ENCODE measurements around the gene MICAL2.

Gene MICAL2

DNA sequence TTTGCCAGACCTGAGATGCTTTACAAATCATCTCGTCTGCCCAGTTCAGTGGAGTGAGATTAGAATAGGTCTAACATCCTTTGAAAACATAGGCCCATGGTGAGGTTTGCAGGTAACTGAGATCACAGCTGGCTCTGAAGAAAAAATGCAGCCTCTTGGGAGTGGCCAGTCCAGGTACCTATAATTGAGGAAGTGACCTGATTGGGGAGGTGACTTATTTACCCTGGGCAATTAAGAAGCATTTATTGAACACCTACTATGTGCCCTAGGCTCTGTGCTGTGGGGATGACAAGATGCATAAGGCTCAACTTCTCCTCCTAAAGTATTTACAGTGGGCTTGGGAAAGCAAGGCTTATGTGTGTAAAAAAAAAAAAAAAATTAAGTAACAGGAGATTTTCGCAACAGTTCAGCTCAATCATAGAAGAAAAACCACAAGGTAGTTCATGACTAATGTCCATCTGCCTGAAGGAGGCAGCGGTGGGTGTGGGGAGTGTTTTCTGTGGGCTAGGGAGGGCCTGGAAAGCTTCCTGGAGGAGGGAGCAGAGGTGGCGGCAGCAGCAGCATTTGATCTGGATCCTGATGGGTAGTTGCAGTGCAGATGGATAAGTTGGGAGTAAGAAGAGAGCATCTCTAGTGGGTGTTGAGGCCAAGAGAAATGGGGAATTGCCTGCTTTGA lies 16.1 kb downstream of the MICAL2 start:
- peak; percentile 75 for DNase-seq
- in situ Hi-C loops (cut with HindIII; ENCODE audit: low pct_ligation_motif_present, low pct_unique_long_range_greater_than_20kb, low sequenced_read_pairs): no loop called here

DNA sequence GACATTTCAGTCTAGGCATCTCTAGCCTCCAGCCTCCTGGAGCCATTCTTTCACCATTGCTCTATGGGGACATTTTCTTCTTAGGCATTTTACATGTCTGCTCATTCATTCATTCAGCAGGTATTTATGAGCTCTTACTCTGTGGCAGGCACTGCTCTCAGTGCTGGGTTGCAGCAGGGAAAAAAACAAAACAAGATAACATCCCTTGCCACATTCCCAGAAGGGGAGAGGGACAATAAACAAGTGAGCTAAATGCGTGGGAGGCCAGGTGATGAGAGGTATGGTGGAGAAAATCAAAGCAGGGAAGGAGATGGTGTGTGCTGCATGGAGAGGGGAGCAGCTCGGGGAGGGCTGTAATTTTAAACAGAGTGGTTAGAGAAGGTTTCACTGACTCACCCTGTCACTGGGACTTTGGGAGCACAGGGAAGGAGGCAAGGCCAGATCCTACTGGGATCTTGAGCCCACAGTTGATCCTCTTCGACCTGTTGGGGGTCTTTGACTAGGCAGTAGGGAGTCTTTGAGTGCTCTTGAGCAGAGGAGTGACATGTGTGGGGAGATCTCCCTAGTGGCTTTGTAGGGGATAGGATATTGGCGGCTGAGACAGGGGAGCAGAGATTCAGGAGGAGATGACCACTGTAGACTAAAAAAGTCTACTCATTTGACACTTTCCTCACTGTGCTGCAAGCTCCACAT lies 17.0 kb downstream of the MICAL2 start:
- DNase-seq: no peak
- in situ Hi-C loops (cut with HindIII; ENCODE audit: low pct_ligation_motif_present, low pct_unique_long_range_greater_than_20kb, low sequenced_read_pairs): no loop called here

- in situ Hi-C loops (cut with HindIII; ENCODE audit: low pct_ligation_motif_present, low pct_unique_long_range_greater_than_20kb, low sequenced_read_pairs): no loop called here
These were observed 17.9 kb downstream of the MICAL2 start for GRCh38 chr11:12128301-12128751.

GRCh38 chr11:12129227-12129626 lies 18.8 kb downstream of the MICAL2 start:
- no peak for DNase-seq
- in situ Hi-C loops (cut with HindIII; ENCODE audit: low pct_ligation_motif_present, low pct_unique_long_range_greater_than_20kb, low sequenced_read_pairs): no loop called here

More at GRCh38 chr11:12128301-12128751, 17.9 kb downstream of the MICAL2 start:
- no peak for DNase-seq

DNA sequence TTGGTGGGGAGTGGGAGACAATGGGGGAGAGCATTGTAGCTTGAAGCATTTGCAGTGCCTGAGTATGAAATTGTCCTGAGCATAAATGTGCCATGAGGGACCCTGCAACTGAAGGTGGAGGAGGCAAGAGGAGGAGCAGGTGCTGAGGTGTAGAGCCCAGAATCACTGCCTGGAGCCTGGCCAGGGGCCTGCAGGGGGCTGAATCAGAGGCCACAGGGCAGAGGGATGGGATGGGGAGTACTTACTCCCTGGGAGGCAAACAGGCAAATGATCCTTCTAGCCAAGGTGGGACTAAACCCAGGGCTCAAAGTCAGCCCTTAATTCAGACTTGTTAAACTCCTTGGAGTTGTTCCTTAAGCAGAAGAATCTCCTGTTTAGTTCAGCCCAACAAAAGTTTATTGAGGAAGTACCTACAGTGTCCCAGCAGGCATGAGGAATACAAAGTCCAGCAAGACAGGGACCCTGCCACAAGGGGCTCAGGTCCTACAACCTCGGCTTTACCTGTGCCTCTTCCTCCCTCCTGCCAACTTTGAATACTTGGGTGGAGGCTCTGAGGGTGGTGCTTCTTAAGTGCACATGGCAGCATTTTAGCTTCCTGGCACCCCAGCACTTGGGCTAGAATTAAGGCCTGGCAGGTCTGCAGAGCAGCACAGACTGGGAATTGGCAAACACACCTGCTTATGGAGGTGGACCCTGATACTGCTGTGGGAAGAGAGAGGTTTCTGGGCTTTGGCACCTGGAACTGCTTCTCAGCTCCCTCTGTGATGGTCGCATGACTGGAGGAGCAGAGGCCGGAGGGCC lies 20.0 kb downstream of the MICAL2 start:
- DNase-seq: no peak
- in situ Hi-C loops (cut with HindIII; ENCODE audit: low pct_ligation_motif_present, low pct_unique_long_range_greater_than_20kb, low sequenced_read_pairs): no loop called here

DNA sequence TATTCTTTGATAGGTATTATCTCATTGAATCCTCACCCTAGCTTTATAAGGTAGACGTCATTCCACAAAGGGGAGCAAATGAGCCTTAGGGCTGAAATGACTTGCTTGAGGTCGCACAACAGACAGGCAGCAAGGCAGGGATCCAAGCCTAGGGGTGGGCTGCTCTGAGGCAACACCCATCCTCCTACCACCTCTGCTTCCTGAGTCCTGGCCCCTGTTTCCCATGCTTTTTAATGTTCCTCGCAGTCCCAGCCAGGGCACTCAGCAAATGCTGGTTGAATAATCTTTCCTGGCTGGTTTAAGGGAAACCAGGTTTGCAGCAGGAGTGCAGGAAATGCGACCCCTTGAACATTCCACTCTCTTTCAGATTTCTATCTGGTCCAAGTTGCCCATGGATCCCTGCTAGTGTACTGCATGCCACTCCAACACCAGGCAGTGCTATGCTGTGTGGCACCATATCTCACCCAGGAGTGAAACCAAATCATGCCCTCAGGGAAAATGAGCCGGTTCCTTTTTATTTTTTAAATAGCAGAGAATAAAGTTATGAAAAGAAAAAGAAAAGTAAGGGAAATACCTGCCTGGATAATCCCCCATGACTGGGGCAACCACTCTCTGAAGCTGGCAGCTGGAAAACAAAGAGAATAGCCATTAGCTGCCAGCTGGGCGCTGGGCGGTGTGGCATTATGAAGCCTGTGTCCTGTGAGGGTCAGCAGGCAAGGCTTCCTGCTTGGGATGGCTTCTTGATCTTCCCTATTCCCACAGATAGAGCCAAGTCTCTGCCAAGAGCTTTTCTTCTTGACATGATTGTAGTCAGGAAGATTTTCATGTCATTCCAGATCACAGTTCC lies 21.8 kb downstream of the MICAL2 start:
- in situ Hi-C loops (cut with HindIII; ENCODE audit: low pct_ligation_motif_present, low pct_unique_long_range_greater_than_20kb, low sequenced_read_pairs): no loop called here
- DNase-seq: no peak

GRCh38 chr11:12132790-12133145 lies 22.4 kb downstream of the MICAL2 start:
- in situ Hi-C loops (cut with HindIII; ENCODE audit: low pct_ligation_motif_present, low pct_unique_long_range_greater_than_20kb, low sequenced_read_pairs): no loop called here
- DNase-seq: no peak

DNA sequence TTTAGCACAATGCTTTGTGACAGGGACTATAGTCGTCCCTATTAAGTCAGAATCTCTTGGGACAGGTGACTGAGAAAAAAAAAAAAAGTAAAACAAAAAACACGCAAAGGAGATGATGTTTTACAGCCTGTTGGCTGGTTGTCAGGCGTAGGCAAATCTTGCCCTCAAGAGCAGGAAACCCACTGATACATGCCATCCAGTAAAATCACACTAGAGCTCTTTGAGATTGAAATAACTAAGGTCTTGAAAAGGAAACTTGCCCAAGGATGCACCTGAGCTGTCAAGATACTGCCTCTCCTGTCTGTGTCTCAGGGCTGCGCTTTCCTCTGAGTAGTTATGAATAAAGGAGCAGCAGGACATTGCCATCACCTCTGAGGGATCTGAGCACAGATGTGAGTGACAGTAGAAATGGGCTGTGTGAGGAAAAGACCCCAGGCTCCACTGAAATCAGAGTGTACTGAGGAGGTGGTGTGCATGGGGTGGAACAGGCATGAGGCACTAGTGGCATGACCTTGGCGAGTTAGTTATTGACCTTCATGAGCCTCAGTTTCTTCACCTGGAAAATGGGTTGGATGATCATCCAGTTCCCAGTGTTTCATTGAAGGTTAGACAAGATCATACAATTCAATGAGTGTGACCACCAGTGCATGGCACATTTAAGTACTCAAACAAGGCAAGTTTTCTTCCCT lies 23.3 kb downstream of the MICAL2 start:
- DNase-seq: no peak
- in situ Hi-C loops (cut with HindIII; ENCODE audit: low pct_ligation_motif_present, low pct_unique_long_range_greater_than_20kb, low sequenced_read_pairs): no loop called here

DNA sequence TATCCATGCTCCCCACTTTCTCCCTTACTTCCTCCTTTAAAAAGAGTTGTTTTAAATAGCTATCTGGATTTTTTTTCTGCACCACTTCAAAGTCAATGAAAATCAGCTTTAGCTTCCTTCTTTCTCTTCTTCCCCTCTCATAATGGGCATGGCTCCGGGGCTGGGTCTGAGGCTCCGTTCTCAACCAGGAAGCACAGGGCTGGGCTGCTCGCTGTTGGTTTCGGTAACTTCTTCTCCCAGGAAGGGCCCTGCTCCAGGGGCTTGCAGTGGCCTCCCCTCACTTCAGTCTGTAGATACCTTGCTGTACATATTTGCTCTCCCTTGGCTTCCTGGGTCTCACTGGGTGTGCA lies 23.8 kb downstream of the MICAL2 start:
- in situ Hi-C loops (cut with HindIII; ENCODE audit: low pct_ligation_motif_present, low pct_unique_long_range_greater_than_20kb, low sequenced_read_pairs): no loop called here
- no peak for DNase-seq

GRCh38 chr11:12135185-12135584 lies 24.8 kb downstream of the MICAL2 start:
- no peak for DNase-seq
- in situ Hi-C loops (cut with HindIII; ENCODE audit: low pct_ligation_motif_present, low pct_unique_long_range_greater_than_20kb, low sequenced_read_pairs): no loop called here

GRCh38 chr11:12137005-12137690 lies 26.8 kb downstream of the MICAL2 start:
- in situ Hi-C loops (cut with HindIII; ENCODE audit: low pct_ligation_motif_present, low pct_unique_long_range_greater_than_20kb, low sequenced_read_pairs): no loop called here
- no peak for DNase-seq

- DNase-seq: peak; percentile 78
- in situ Hi-C loops (cut with HindIII; ENCODE audit: low pct_ligation_motif_present, low pct_unique_long_range_greater_than_20kb, low sequenced_read_pairs): no loop called here
These were observed 27.7 kb downstream of the MICAL2 start for GRCh38 chr11:12137938-12138731.

DNA sequence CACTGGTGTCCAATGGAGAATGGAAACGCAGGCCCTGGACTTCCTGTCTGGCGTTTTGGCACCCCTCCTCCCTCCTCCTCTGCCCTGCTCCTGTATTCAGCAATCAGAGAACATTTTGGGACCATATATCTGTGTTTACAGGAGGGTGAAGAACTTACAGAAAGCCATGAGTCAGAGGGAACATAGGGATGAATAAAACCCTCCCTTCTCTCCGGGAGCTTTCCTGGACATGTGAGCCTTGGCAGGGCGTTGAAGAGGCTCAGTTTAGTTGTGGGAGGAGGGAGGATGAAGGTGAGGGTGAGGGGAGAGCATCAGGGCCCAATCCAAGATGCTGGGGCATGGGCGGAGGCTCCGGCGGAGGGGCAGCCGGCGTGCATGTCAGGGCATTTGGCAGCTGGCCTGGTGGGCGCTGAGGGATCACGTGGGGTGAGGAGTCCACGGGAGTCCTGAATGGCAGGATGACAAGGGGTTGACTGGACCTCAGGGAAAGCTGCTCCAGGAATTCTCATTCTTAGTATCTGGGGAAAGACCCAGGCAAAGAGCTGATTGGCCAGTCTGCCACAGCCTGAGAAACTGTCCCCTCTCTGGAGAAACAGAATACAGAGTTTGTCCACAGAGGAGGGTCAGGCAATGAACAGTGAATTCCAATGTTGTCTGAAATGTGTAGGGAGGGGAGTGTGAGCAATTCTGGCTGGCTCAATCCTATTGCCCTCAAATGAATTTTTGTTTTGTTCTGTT lies 28.9 kb downstream of the MICAL2 start:
- in situ Hi-C loops (cut with HindIII; ENCODE audit: low pct_ligation_motif_present, low pct_unique_long_range_greater_than_20kb, low sequenced_read_pairs): no loop called here
- no peak for DNase-seq

GRCh38 chr11:12140186-12140793 lies 29.9 kb downstream of the MICAL2 start:
- in situ Hi-C loops (cut with HindIII; ENCODE audit: low pct_ligation_motif_present, low pct_unique_long_range_greater_than_20kb, low sequenced_read_pairs): no loop called here
- DNase-seq: no peak

- DNase-seq: no peak
- in situ Hi-C loops (cut with HindIII; ENCODE audit: low pct_ligation_motif_present, low pct_unique_long_range_greater_than_20kb, low sequenced_read_pairs): no loop called here
These were observed 30.9 kb downstream of the MICAL2 start for GRCh38 chr11:12141283-12141682.

DNA sequence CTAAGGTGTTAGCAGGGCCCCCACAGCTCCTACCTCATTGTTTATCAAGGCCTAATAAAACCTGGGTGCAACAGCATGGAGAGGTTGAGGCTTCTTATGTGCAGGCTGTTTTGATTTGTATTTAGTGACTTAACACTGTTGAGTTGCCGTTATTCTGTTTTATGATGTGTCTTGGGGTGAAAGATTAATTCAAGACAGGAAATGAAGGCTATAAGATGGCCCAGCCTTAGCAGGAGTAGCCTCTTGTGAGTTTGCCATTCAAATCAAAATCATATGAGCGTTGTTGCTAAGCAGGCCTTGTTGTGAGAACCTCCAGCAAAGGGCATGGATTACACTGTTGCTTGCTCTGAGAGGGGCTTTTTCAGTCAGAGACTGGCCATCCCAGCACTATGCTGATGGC lies 31.8 kb downstream of the MICAL2 start:
- DNase-seq: no peak
- in situ Hi-C loops (cut with HindIII; ENCODE audit: low pct_ligation_motif_present, low pct_unique_long_range_greater_than_20kb, low sequenced_read_pairs): no loop called here

All from ACHN (cell line).